T-helper 17 cell (primary cell): ENCODE data around the gene DNAJC16. TPM values are rescaled to one million over a fixed set of nuclear protein-coding genes. Genes with fewer than 3 reads are reported as not detected.
"Not testable (repeated sequence)": the region's sequence is repeated elsewhere in the genome, so short reads cannot be mapped to it uniquely, and the experiment has no call there.

Experiments
- ATAC-seq: fragments of 150-1000 bp; cut with Tn5 transposase; 2 replicates; pipeline ENCODE4 v1.10.0; 2021; ENCODE audit warnings: mild to moderate bottlenecking, moderate library complexity
- DNase-seq, 3 donors: peaks; one replicate each; pipeline versions ENCODE4 v3.0.0 to v3.0.0-alpha.2; 2020 to 2021
- H3K9me3 ChIP-seq: one replicate; pipeline ENCODE4 v1.7.0; 2013; ENCODE audit warnings: low read length, mild to moderate bottlenecking; ENCODE audit not compliant: control insufficient read depth, poor library complexity, severe bottlenecking
- H3K27ac Mint-ChIP-seq: one replicate; pipeline ENCODE4 v1.8.0; 2022; ENCODE audit warnings: mild to moderate bottlenecking, moderate library complexity, mixed read lengths
- H3K27me3 Mint-ChIP-seq: one replicate; pipeline ENCODE4 v1.8.0; 2022; ENCODE audit warnings: mixed read lengths
- H3K36me3 Mint-ChIP-seq: one replicate; pipeline ENCODE4 v1.8.0; 2022; ENCODE audit warnings: low read depth, mixed read lengths
- H3K4me1 Mint-ChIP-seq: one replicate; pipeline ENCODE4 v1.8.0; 2022; ENCODE audit warnings: mild to moderate bottlenecking, mixed read lengths
- H3K4me3 Mint-ChIP-seq: one replicate; pipeline ENCODE4 v1.8.0; 2022; ENCODE audit warnings: mild to moderate bottlenecking, moderate library complexity, mixed read lengths
- total RNA-seq, 4 donors: library from RNA in 2 of 4; stranded (reverse) in 2 of 4; gene quantifications; one replicate each; pipeline ENCODE4 v1.2.3 and lab custom pipeline; 2022 to 2026

Gene DNAJC16
- total RNA-seq, 2 donors from 2014 or later, result 13.2 to 20.5 TPM

GRCh38 chr1:15595809-15596617, 69.4 kb downstream of the DNAJC16 start:
- H3K4me1 Mint-ChIP-seq, result no peaks in the 10 kb centered on the region
- no peaks in the 10 kb centered on the region for H3K9me3 ChIP-seq
- peaks cover 15% of the 10 kb centered on the region for H3K27me3 Mint-ChIP-seq
- no peak overlapping the region for H3K27ac Mint-ChIP-seq
- no peak for ATAC-seq
- H3K36me3 Mint-ChIP-seq, result no peaks in the 10 kb centered on the region
- H3K4me3 Mint-ChIP-seq, result no peak overlapping the region
- no peak for DNase-seq

GRCh38 chr1:15598436-15598835, 71.8 kb downstream of the DNAJC16 start:
- DNase-seq (no peak), ATAC-seq (no peak)
- Mint-ChIP-seq H3K27ac (no peak overlapping the region), H3K27me3 (peaks cover 15% of the 10 kb centered on the region), H3K36me3 (no peaks in the 10 kb centered on the region), H3K4me1 (peaks cover 2% of the 10 kb centered on the region), H3K4me3 (no peak overlapping the region)
- no peaks in the 10 kb centered on the region for H3K9me3 ChIP-seq

- H3K36me3 Mint-ChIP-seq, result no peaks in the 10 kb centered on the region
- H3K27me3 Mint-ChIP-seq, result peaks cover 5% of the 10 kb centered on the region
- peak; percentile 99 for ATAC-seq
- peak overlapping the region; percentile 83 for H3K4me3 Mint-ChIP-seq
- H3K4me1 Mint-ChIP-seq, result peaks cover 2% of the 10 kb centered on the region
- H3K27ac Mint-ChIP-seq, result peak overlapping the region; percentile 84
- peak; percentile 81 to 89 (median 84) for DNase-seq
- H3K9me3 ChIP-seq, result no peaks in the 10 kb centered on the region
Measured at GRCh38 chr1:15603050-15603965, 76.7 kb downstream of the DNAJC16 start.

GRCh38 chr1:15603966-15604282, 77.3 kb downstream of the DNAJC16 start:
- H3K4me1 Mint-ChIP-seq, ATAC-seq, H3K9me3 ChIP-seq, H3K27me3 Mint-ChIP-seq, DNase-seq, H3K36me3 Mint-ChIP-seq: not testable (repeated sequence)
- Mint-ChIP-seq H3K4me3 (peak overlapping the region; percentile 83), H3K27ac (peak overlapping the region; percentile 84)

DNA sequence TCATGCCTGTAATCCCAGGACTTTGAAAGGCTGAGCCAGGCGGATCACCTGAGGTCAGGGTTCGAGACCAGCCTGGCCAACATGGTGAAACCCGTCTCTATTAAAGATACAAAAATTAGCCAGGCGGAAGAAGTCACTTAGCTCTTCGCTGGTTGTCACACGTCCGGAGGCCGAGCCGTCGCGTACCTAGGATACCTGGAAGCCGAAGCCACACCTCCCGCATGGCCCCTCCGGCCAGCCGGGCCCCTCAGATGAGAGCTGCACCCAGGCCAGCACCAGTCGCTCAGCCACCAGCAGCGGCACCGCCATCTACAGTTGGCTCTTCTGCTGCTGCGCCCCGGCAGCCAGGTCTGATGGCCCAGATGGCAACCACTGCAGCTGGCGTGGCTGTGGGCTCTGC, 77.8 kb downstream of the DNAJC16 start:
- not testable (repeated sequence) for H3K36me3 Mint-ChIP-seq, H3K9me3 ChIP-seq, ATAC-seq, H3K4me1 Mint-ChIP-seq, DNase-seq, H3K27me3 Mint-ChIP-seq
- Mint-ChIP-seq H3K27ac (peak overlapping the region; percentile 84), H3K4me3 (peak overlapping the region; percentile 9)

- no peaks in the 10 kb centered on the region for H3K27me3 Mint-ChIP-seq
- H3K4me3 Mint-ChIP-seq, result no peak overlapping the region
- H3K27ac Mint-ChIP-seq, result no peak overlapping the region
- DNase-seq, result no peak
- peaks cover 2% of the 10 kb centered on the region for H3K4me1 Mint-ChIP-seq
- no peak for ATAC-seq
- no peaks in the 10 kb centered on the region for H3K9me3 ChIP-seq
- no peaks in the 10 kb centered on the region for H3K36me3 Mint-ChIP-seq
Measured at GRCh38 chr1:15605398-15606383, 79.0 kb downstream of the DNAJC16 start.

- ATAC-seq (no peak), DNase-seq (no peak)
- Mint-ChIP-seq H3K36me3 (no peaks in the 10 kb centered on the region), H3K4me1 (no peaks in the 10 kb centered on the region), H3K27me3 (no peaks in the 10 kb centered on the region), H3K4me3 (no peak overlapping the region), H3K27ac (no peak overlapping the region)
- no peaks in the 10 kb centered on the region for H3K9me3 ChIP-seq
Measured at GRCh38 chr1:15609631-15610030, 83.0 kb downstream of the DNAJC16 start.

GRCh38 chr1:15610167-15610566, 83.5 kb downstream of the DNAJC16 start:
- no peaks in the 10 kb centered on the region for H3K9me3 ChIP-seq
- no peak for DNase-seq
- Mint-ChIP-seq H3K4me1 (no peaks in the 10 kb centered on the region), H3K4me3 (no peak overlapping the region), H3K27ac (peak overlapping the region; percentile 19), H3K36me3 (no peaks in the 10 kb centered on the region), H3K27me3 (no peaks in the 10 kb centered on the region)
- ATAC-seq, result no peak

DNA sequence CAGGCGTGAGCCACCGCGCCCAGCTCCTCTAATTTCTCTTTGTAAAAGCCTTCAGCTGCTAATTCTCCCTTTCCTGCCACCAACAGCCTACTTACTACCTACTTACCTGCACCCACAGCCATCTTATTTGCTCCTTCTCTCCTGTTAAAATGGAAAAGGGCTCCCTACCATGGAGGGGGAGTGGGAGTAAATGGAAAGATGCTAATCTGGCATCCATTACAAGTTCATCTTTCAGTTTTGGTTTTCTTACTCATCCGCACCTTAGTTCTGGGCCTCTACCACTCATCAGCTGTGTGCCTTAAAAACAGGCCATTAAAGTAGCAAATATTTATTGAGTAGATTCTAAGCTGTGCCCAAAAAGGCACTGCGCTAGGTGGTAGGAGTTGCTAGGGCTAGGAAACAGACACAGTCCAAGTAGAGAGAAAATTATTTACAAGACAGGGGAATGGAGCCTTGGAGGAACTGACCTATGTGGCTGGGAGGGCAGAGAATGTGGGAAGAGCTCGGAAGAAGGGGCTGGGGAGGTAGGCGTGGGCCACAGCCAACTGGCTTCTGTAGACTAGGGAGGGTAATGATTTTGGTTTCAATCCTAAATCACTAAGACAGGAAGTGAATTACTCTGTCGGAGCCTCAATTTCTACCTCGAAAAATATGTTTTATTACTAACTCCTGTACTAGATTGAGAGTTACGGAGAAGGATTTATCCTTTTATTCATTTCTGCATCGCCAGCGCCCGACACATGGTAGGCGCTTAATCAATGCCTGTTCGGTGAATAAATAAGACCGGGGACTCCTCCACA, 89.9 kb downstream of the DNAJC16 start:
- Mint-ChIP-seq H3K27me3 (no peaks in the 10 kb centered on the region), H3K27ac (peak overlapping the region; percentile 91), H3K36me3 (no peaks in the 10 kb centered on the region), H3K4me3 (peak overlapping the region; percentile 91), H3K4me1 (peaks cover 29% of the 10 kb centered on the region)
- peak; percentile 4 for ATAC-seq
- DNase-seq, result no peak
- H3K9me3 ChIP-seq, result no peaks in the 10 kb centered on the region

- peak within 1 kb of the TSS; percentile 91 for H3K27ac Mint-ChIP-seq
- peak within 1 kb of the TSS; percentile 91 for H3K4me3 Mint-ChIP-seq
- DNase-seq (peak; percentile 89 to 98 (median 97)), ATAC-seq (peak; percentile 94)
- no peaks in the 10 kb centered on the region for H3K9me3 ChIP-seq
- H3K4me1 Mint-ChIP-seq, result peaks cover 32% of the 10 kb centered on the region
- no peaks in the 10 kb centered on the region for H3K36me3 Mint-ChIP-seq
- H3K27me3 Mint-ChIP-seq, result no peaks in the 10 kb centered on the region
Measured at GRCh38 chr1:15617173-15618076, 90.8 kb downstream of the DNAJC16 start, which contains the start of gene DDI2. DDI2 (plus strand) TSS chr1:15617458; CDS start chr1:15617671, 213 bp downstream.

DNA sequence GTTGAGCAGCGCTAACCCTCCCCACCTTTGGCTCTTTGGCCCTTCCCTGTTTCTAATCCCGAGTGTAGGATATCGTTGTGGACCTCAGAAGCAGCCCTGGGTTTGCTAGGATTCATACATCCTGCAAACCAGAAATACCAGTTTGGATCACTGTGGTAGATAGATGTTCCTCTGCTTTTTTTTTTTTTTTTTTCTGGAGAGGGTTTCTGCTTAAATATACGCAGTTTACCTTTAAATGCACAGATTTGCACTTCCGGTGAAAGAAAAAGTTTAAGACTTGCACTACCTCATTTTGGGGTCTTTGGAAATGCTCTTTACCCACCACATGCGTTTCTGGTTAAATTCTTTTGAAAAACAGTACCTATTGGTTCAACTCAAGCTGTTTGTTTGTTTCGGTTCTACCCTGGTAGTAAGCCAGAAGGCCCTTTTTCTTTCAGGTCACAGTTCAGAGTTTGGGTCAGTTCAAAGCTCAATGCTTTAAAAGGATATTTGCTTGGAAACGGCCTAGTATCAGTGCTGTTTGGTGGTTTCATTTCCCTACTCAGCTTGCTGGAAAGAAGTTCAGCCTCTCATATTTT, 91.5 kb downstream of the DNAJC16 start:
- H3K27me3 Mint-ChIP-seq, result no peaks in the 10 kb centered on the region
- peak overlapping the region; percentile 90 for H3K27ac Mint-ChIP-seq
- peak overlapping the region; percentile 91 for H3K4me3 Mint-ChIP-seq
- H3K4me1 Mint-ChIP-seq, result peaks cover 39% of the 10 kb centered on the region
- H3K9me3 ChIP-seq, result no peaks in the 10 kb centered on the region
- DNase-seq, result no peak
- ATAC-seq, result no peak
- H3K36me3 Mint-ChIP-seq, result no peaks in the 10 kb centered on the region
